ENCODE data around the gene CDC37L1. TPM values are rescaled to one million over a fixed set of nuclear protein-coding genes. Genes with fewer than 3 reads are reported as not detected.
"Not testable (repeated sequence)": the region's sequence is repeated elsewhere in the genome, so short reads cannot be mapped to it uniquely, and the experiment has no call there.

CDC37L1 gene
- total RNA-seq, 1 donor from 2014 or later, result 11.3 TPM

DNA sequence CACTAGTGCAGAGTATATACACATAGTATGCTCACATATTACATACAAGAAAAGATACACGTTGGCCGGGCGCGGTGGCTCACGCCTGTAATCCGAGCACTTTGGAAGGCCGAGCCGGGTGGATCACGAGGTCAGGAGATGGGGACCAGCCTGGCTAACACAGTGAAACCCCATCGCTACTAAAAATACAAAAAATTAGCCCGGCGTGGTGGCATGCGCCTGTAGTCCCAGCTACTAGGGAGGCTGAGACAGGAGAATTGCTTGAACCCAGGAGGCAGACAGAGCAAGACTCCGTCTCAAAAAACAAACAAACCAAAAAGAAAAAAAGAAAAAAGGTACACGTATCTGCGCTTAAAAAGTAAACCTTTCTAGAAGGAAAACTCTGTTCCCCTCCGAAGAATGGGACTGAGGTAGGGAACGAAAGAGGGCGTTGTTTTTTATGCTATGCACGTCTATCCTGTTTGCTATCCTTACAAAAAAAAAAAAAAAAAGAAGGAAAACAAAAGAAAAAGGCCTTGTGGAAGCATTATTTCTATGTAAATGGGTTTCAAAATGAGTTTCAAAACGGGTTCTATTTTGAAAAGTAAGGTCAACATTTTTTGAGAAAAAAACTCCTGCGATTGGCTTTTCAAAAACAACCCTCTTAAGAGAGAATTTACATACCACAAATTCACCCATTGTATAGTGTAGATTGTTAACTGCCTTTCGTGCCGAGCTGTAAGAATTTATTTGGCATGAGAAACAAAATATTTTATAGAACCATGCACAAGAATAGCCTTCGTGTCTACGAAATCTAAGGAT, 60.4 kb downstream of the CDC37L1 start:
- Mint-ChIP-seq H3K27ac (peak overlapping the region; percentile 88), H3K4me3 (peak overlapping the region; percentile 87), H3K9me3 (no peaks in the 10 kb centered on the region), H3K4me1 (peaks cover 32% of the 10 kb centered on the region), H3K27me3 (no peaks in the 10 kb centered on the region), H3K36me3 (ENCODE audit: low read depth) (peaks cover 3% of the 10 kb centered on the region)
- DNase-seq, result no peak
- intact Hi-C loops (cut with micrococcal nuclease), result loop anchor here (1.0 to 5.0 kb wide), 3 partner anchors 51 to 137 kb away; partner anchors contain the start of gene SPATA6L

DNA sequence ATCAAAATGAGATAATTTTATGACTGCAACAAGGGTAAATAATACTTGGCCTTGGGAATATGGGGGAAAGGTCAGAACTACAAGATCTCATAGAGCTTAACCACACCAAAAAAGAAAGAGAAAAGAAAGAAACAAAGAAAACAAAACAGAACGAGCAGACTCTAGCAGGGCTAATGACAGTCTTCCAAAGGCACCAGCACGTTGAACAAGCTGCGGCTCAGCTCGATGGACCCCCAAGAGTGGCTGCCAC, 60.9 kb downstream of the CDC37L1 start:
- Mint-ChIP-seq H3K36me3 (ENCODE audit: low read depth) (peaks cover 2% of the 10 kb centered on the region), H3K4me3 (peak overlapping the region; percentile 87), H3K27me3 (no peaks in the 10 kb centered on the region), H3K4me1 (peaks cover 31% of the 10 kb centered on the region), H3K27ac (peak overlapping the region; percentile 88), H3K9me3 (no peaks in the 10 kb centered on the region)
- no peak for DNase-seq
- intact Hi-C loops (cut with micrococcal nuclease), result loop anchor here (1.0 to 5.0 kb wide), 3 partner anchors 52 to 138 kb away; partner anchors contain the start of gene SPATA6L

DNA sequence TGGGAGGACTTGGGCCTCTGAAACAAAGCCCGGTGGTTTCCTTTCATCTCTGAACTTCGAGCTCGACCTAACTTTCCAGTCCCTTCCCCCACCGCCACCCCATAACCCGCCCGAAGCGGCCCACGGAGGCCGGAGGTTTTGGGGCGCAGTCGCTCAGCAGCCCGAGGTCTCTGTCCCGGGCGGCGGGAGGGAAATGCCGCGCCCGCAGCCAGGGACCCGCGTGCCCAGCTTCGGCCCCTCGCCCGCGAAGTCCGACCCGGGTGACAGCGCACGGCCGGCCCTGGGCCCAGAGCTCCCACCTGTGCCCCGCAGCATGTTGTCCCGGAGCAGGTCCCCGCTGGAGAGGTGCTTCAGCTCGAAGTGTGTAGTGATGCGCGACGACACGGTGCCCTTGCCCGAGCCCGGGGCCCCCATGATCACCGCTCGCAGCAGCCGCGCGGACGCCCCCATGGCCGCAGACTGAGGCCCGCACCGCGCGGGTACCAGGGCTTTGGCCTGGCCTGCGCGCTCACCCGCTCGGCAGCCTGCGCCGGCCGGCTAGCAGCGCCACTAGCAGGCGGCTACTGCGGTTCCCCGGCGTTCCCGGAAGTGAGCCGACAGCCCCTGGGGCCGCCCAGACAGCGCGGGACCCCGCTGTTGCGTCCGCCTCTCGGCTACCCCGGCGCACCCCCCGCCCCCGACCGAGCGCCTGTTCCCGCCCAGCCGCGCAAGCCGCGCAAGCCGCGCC, 61.4 kb downstream of the CDC37L1 start, which contains the start of gene AK3:
Gene AK3, minus strand, starts transcription at position 565 of the 727 bp plus-strand sequence. Its CDS starts 115 bp downstream, at position 450.
- H3K27me3 Mint-ChIP-seq, result no peaks in the 10 kb centered on the region
- H3K4me3 Mint-ChIP-seq, result peak within 1 kb of the TSS; percentile 87
- H3K36me3 Mint-ChIP-seq (ENCODE audit: low read depth), result peaks cover 2% of the 10 kb centered on the region
- H3K4me1 Mint-ChIP-seq, result peaks cover 31% of the 10 kb centered on the region
- intact Hi-C loops (cut with micrococcal nuclease), result loop anchor here (1.0 to 5.0 kb wide), 6 partner anchors 52 to 244 kb away; partner anchors contain the start of genes CDC37L1, JAK2, PLPP6 and SPATA6L
- H3K9me3 Mint-ChIP-seq, result no peaks in the 10 kb centered on the region
- H3K27ac Mint-ChIP-seq, result peak within 1 kb of the TSS; percentile 90
- DNase-seq, result peak; percentile 96

- no peaks in the 10 kb centered on the region for H3K27me3 Mint-ChIP-seq
- DNase-seq, result no peak
- peaks cover 29% of the 10 kb centered on the region for H3K4me1 Mint-ChIP-seq
- H3K36me3 Mint-ChIP-seq (ENCODE audit: low read depth), result peaks cover 2% of the 10 kb centered on the region
- H3K9me3 Mint-ChIP-seq, result no peaks in the 10 kb centered on the region
- intact Hi-C loops (cut with micrococcal nuclease), result loop anchor here (1.0 to 5.0 kb wide), 5 partner anchors 53 to 244 kb away; partner anchors contain the start of genes CDC37L1, JAK2 and PLPP6
- H3K27ac Mint-ChIP-seq, result peak overlapping the region; percentile 90
- peak overlapping the region; percentile 87 for H3K4me3 Mint-ChIP-seq
Measured at GRCh38 chr9:4741365-4742089, 62.2 kb downstream of the CDC37L1 start.

GRCh38 chr9:4742246-4742645, 62.9 kb downstream of the CDC37L1 start:
- Mint-ChIP-seq H3K27me3 (no peaks in the 10 kb centered on the region), H3K9me3 (no peaks in the 10 kb centered on the region), H3K36me3 (ENCODE audit: low read depth) (peaks cover 2% of the 10 kb centered on the region), H3K27ac (peak overlapping the region; percentile 90), H3K4me1 (peaks cover 31% of the 10 kb centered on the region), H3K4me3 (peak overlapping the region; percentile 87)
- no peak for DNase-seq
- intact Hi-C loops (cut with micrococcal nuclease), result loop anchor here (5.0 kb wide), 1 partner anchor 140 kb away; no protein-coding TSS in a partner anchor

DNA sequence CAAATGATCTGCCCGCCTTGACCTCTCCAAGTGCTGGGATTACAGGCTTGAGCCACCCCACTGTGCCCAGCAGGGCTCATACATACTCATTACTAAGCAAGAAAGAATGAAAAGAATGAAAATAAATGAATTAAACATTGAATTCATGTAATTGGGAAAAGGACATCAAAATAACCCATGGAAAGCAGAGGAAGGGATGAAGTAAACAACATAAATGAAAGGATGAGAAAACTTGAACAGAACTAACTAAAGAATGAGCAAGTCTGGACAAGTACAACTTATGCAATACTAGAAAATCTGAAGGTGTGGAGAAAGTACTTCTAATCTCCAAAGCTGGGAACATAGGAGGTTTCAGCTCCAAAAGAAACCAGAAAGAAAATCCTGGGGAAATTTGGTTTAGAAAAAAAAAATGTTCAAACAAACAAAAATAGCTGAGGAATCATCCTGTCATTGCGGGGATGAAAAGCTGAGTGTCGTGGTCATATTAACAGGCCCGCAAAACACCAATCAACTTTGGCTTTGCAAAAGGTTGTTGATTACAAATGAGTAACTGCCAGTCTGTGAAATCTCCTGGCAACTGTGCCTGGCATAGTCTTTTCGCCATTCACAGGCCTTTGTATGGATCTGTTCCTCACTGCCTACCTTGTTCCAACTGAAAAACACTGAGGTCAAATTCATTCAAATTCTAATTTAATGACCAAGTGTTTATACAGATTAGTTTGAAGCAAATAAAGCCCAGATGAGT, 63.9 kb downstream of the CDC37L1 start:
- DNase-seq, result no peak
- H3K4me3 Mint-ChIP-seq, result peak overlapping the region; percentile 25
- no peaks in the 10 kb centered on the region for H3K9me3 Mint-ChIP-seq
- no peaks in the 10 kb centered on the region for H3K27me3 Mint-ChIP-seq
- H3K4me1 Mint-ChIP-seq, result peaks cover 30% of the 10 kb centered on the region
- intact Hi-C loops (cut with micrococcal nuclease), result loop anchor here (5.0 kb wide), 1 partner anchor 141 kb away; no protein-coding TSS in a partner anchor
- no peaks in the 10 kb centered on the region for H3K36me3 Mint-ChIP-seq (ENCODE audit: low read depth)
- no peak overlapping the region for H3K27ac Mint-ChIP-seq

DNA sequence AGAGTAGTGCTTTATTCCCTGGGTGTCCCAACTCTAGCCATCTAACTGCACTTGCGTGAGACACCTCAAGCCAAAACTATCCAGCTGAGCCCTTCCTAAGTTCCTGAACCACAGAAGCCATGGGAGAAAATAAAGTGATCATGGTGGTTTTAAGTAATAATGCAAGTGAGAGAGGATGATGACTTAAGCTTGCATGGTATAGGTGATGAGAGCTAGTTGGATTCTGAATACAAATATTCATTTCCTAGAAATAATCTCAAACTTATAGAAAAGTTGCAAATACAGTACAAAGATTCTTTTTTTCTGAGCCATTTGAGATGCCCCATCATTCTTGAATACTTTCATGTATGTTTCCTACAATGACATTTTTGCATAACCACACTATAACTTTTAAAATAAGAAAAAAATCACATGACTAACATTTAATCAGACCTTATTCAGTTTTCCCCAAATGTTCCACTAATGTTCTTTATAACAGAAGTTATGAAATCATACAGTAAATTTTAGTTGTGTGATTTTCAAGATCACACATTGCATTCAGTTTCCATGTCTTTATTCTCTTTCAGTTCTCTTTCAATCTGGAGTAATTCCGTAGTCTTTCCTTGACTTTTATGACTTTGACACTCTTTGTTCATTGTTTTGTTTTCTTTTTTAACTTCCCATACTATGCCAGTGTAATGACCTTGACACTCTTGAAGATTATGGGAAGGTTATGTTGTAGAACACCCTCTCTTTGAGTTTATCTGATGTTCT, 67.1 kb downstream of the CDC37L1 start:
- intact Hi-C loops (cut with micrococcal nuclease), result no loop called here
- no peak for DNase-seq
- Mint-ChIP-seq H3K36me3 (ENCODE audit: low read depth) (no peaks in the 10 kb centered on the region), H3K4me3 (no peak overlapping the region), H3K27me3 (no peaks in the 10 kb centered on the region), H3K4me1 (peaks cover 14% of the 10 kb centered on the region), H3K27ac (no peak overlapping the region), H3K9me3 (no peaks in the 10 kb centered on the region)

- intact Hi-C loops (cut with micrococcal nuclease), result no loop called here
- peaks cover 6% of the 10 kb centered on the region for H3K27me3 Mint-ChIP-seq
- no peak for DNase-seq
- no peaks in the 10 kb centered on the region for H3K36me3 Mint-ChIP-seq (ENCODE audit: low read depth)
- peaks cover 4% of the 10 kb centered on the region for H3K4me1 Mint-ChIP-seq
- no peaks in the 10 kb centered on the region for H3K9me3 Mint-ChIP-seq
- no peak overlapping the region for H3K27ac Mint-ChIP-seq
- no peak overlapping the region for H3K4me3 Mint-ChIP-seq
Measured at GRCh38 chr9:4748612-4749011, 69.2 kb downstream of the CDC37L1 start.

GRCh38 chr9:4750023-4750673, 70.8 kb downstream of the CDC37L1 start:
- H3K27ac Mint-ChIP-seq, result no peak overlapping the region
- no peak overlapping the region for H3K4me3 Mint-ChIP-seq
- intact Hi-C loops (cut with micrococcal nuclease), result no loop called here
- no peaks in the 10 kb centered on the region for H3K36me3 Mint-ChIP-seq (ENCODE audit: low read depth)
- peaks cover 6% of the 10 kb centered on the region for H3K27me3 Mint-ChIP-seq
- no peaks in the 10 kb centered on the region for H3K9me3 Mint-ChIP-seq
- H3K4me1 Mint-ChIP-seq, result peaks cover 5% of the 10 kb centered on the region
- DNase-seq, result peak; percentile 65

GRCh38 chr9:4754530-4754929, 75.2 kb downstream of the CDC37L1 start:
- intact Hi-C loops (cut with micrococcal nuclease); H3K27ac Mint-ChIP-seq; H3K27me3 Mint-ChIP-seq; H3K4me3 Mint-ChIP-seq; H3K36me3 Mint-ChIP-seq (ENCODE audit: low read depth); H3K9me3 Mint-ChIP-seq; DNase-seq; H3K4me1 Mint-ChIP-seq: not testable (repeated sequence)

DNA sequence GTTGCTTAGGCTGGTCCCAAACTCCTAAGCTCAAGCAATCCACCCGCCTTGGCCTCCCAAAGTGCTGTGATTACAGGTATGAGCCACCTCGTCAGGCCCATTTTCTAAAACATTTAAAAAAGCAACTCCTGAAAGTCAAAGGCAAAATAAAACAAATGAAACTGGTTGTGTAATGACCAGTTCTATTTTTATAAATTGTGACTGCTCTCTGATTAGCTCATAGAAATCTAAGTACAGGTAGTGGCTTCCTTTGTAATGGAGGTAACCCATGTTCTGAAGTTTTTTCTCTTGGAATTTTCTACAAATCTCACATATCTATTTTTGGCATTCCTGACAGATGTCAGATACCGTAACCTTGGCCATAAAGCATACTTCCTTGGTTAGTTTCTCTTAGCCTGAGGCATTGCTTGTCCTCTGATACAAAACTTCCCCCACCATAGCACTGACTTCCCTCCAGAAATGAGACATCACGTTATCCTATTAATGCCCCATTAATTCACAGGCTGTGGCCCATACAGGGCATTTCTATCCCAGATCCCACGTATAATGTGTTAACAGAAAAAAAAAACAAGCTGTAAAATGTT, 75.7 kb downstream of the CDC37L1 start:
- Mint-ChIP-seq H3K9me3 (no peaks in the 10 kb centered on the region), H3K27ac (no peak overlapping the region), H3K36me3 (ENCODE audit: low read depth) (no peaks in the 10 kb centered on the region), H3K4me1 (peaks cover 5% of the 10 kb centered on the region), H3K4me3 (no peak overlapping the region), H3K27me3 (peaks cover 6% of the 10 kb centered on the region)
- intact Hi-C loops (cut with micrococcal nuclease), result no loop called here
- DNase-seq, result no peak

GRCh38 chr9:4756420-4756819, 77.1 kb downstream of the CDC37L1 start:
- H3K36me3 Mint-ChIP-seq (ENCODE audit: low read depth), result no peaks in the 10 kb centered on the region
- peaks cover 5% of the 10 kb centered on the region for H3K4me1 Mint-ChIP-seq
- intact Hi-C loops (cut with micrococcal nuclease), result no loop called here
- no peak overlapping the region for H3K27ac Mint-ChIP-seq
- no peak for DNase-seq
- H3K9me3 Mint-ChIP-seq, result no peaks in the 10 kb centered on the region
- H3K27me3 Mint-ChIP-seq, result peaks cover 10% of the 10 kb centered on the region
- no peak overlapping the region for H3K4me3 Mint-ChIP-seq
